HepG2 (cell line): ENCODE results near the gene OR6C74. TPM values are rescaled to one million over a fixed set of nuclear protein-coding genes. Genes with fewer than 3 reads are reported as not detected.

Experiments
- ATAC-seq: fragments of 200-7000 bp; cut with Tn5 transposase; 3 replicates; pipeline ENCODE4 v1.9.1; 2020; ENCODE audit warnings: mild to moderate bottlenecking, moderate library complexity
- BruUV-seq: library from RNA; stranded (reverse); fragments of 400-500 nt; replicated peaks from 2 replicates; lab custom pipeline; 2021; lab: Mats Ljungman, UMichigan
- CTCF ChIA-PET: fragments of 300-600 bp; formaldehyde crosslinking; extraction: SDS; loops from one replicate; lab custom pipeline; 2021; ENCODE audit warnings: low total read pairs, inconsistent platforms, low intra/inter-chr PET ratio; lab: Yijun Ruan, JAX
- POLR2A ChIA-PET: fragments of 350-600 bp; sonication (Branson Sonifier 250); formaldehyde crosslinking; loops from one replicate; lab custom pipeline; 2020; ENCODE audit warnings: antibody characterized with exemption, inconsistent platforms; lab: Yijun Ruan, JAX
- DNase-seq: peaks from one replicate; pipeline ENCODE4 v3.0.0-alpha.2; 2015; ENCODE audit warnings: low spot score
- FAIRE-seq: peaks from 3 replicates; lab custom pipeline; 2011; peaks lifted over from hg19 to GRCh38; lab: Jason Lieb, UNC
- H2AFZ ChIP-seq: one replicate; pipeline ENCODE4 v1.6.1; 2011; ENCODE audit warnings: low read length, inconsistent platforms
- H3K27ac ChIP-seq: fragments of 300-600 bp; 3 replicates; pipeline ENCODE4 v1.8.0; 2011; ENCODE audit warnings: mixed run types, mild to moderate bottlenecking, mixed read lengths, low read length, inconsistent platforms; ENCODE audit not compliant: insufficient read depth; ENCODE audit errors: extremely low read length
- H3K27me3 ChIP-seq, 2 experiments: fragments of 200-600 bp in 1 of 2; 2 replicates in 1 of 2; 3 replicates in 1 of 2; pipeline versions ENCODE4 v1.6.0 to v1.8.0; 2011; ENCODE audit warnings: low read length in 2 of 2, mild to moderate bottlenecking in 2 of 2, moderate library complexity in 2 of 2, inconsistent platforms in 1 of 2; ENCODE audit not compliant: insufficient read depth in 2 of 2, control insufficient read depth in 1 of 2
- H3K36me3 ChIP-seq, 2 experiments: fragments of 200-600 bp in 1 of 2; replicated peaks in 1 of 2; 2 replicates in 1 of 2; 3 replicates in 1 of 2; pipeline versions ENCODE4 v1.5.1 to v1.8.0; 2011; ENCODE audit warnings: low read length in 2 of 2, inconsistent platforms in 1 of 2; ENCODE audit not compliant: insufficient read depth in 2 of 2, control insufficient read depth in 1 of 2
- H3K4me1 ChIP-seq: 2 replicates; pipeline ENCODE4 v1.5.1; 2012; ENCODE audit warnings: low read length, inconsistent platforms; ENCODE audit not compliant: insufficient read depth
- H3K4me2 ChIP-seq: 2 replicates; pipeline ENCODE4 v1.6.0; 2011; ENCODE audit warnings: low read depth, low read length, inconsistent platforms
- H3K4me3 ChIP-seq, 3 experiments: fragments of 200-600 bp in 1 of 3; sonication (generic), shearing (Covaris generic) in 1 of 3; replicated peaks in 1 of 3; 2 replicates each; pipeline ENCODE4 v1.5.1; 2011 to 2016; ENCODE audit warnings: low read length in 3 of 3, inconsistent platforms in 2 of 3, low read depth in 2 of 3, mild to moderate bottlenecking in 2 of 3, control low read depth in 1 of 3, mixed read lengths in 1 of 3; ENCODE audit not compliant: insufficient read depth in 1 of 3
- H3K79me2 ChIP-seq: one replicate; pipeline ENCODE4 v1.6.1; 2011; ENCODE audit warnings: low read length, inconsistent platforms; ENCODE audit not compliant: insufficient read depth
- H3K9ac ChIP-seq: 2 replicates; pipeline ENCODE4 v1.6.0; 2011; ENCODE audit warnings: mild to moderate bottlenecking, low read depth, low read length, inconsistent platforms; ENCODE audit not compliant: insufficient read depth
- H3K9me3 ChIP-seq: 2 replicates; pipeline ENCODE4 v1.5.1; 2012; ENCODE audit warnings: mild to moderate bottlenecking, low read length
- H4K20me1 ChIP-seq: 2 replicates; pipeline ENCODE4 v1.6.0; 2011; ENCODE audit warnings: inconsistent platforms, mild to moderate bottlenecking, low read length, moderate library complexity; ENCODE audit not compliant: insufficient read depth
- CEBPB ChIP-seq: IDR thresholded peaks from 2 replicates; pipeline ENCODE4 v1.6.1; 2011; ENCODE audit warnings: low read depth, low read length, improper control_type of control experiment, borderline replicate concordance
- CEBPG ChIP-seq: IDR thresholded peaks from 2 replicates; pipeline ENCODE4 v1.6.1; 2016
- FOSL1 ChIP-seq: sonication (generic); formaldehyde crosslinking; IDR thresholded peaks from 2 replicates; pipeline ENCODE4 v1.9.0; 2021; ENCODE audit warnings: missing genetic modification reagents, borderline replicate concordance
- GABPB1 ChIP-seq: IDR thresholded peaks from 2 replicates; pipeline ENCODE4 v1.6.1; 2016; ENCODE audit warnings: mild to moderate bottlenecking, missing genetic modification reagents, moderate library complexity, missing compliant biosample characterization
- HOXA3 ChIP-seq: sonication (generic); formaldehyde crosslinking; IDR thresholded peaks from 2 replicates; pipeline ENCODE4 v1.5.0; 2020; ENCODE audit warnings: missing genetic modification reagents
- ZFAT ChIP-seq: sonication (generic); formaldehyde crosslinking; conservative IDR thresholded peaks from 2 replicates; pipeline ENCODE4 v1.8.1; 2023; ENCODE audit warnings: missing genetic modification reagents, inconsistent platforms
- ZNF446 ChIP-seq: sonication (generic); formaldehyde crosslinking; IDR thresholded peaks from 2 replicates; pipeline ENCODE4 v1.5.0; 2020; ENCODE audit warnings: mild to moderate bottlenecking, missing genetic modification reagents
- ZNF577 ChIP-seq: sonication (generic); formaldehyde crosslinking; IDR thresholded peaks from 2 replicates; pipeline ENCODE4 v1.4.0; 2020; ENCODE audit warnings: mild to moderate bottlenecking, low read depth, missing genetic modification reagents, borderline replicate concordance
- ZNF678 ChIP-seq: sonication (generic); formaldehyde crosslinking; IDR thresholded peaks from 2 replicates; pipeline ENCODE4 v1.4.0; 2020; ENCODE audit warnings: mild to moderate bottlenecking, missing genetic modification reagents
- WGBS: methylation state at CpG from one replicate; pipeline ENCODE4 v1.1.6; 2017; ENCODE audit warnings: low lambda C conversion rate; 5-methylcytosine and 5-hydroxymethylcytosine counted together
- in situ Hi-C: cut with HindIII; loops from 2 replicates; pipeline ENCODE4 v1.10.0; 2017; ENCODE audit warnings: low pct_unique_long_range_greater_than_20kb; ENCODE audit not compliant: extremely low pct_ligation_motif_present
- intact Hi-C: fragments of 100-400 bp; cut with micrococcal nuclease; formaldehyde crosslinking; loops from one replicate; pipeline ENCODE4 v1.10.0; 2022; ENCODE audit not compliant: unreplicated experiment
- polyA plus RNA-seq, 8 experiments: library from polyadenylated mRNA; depleted of rRNA in 3 of 8; stranded (reverse) in 7 of 8; unstranded in 1 of 8; fragments of >200 nt; fragmentation: Illumina TruSeq in 4 of 8; extraction: Trizol in 4 of 8; gene quantifications; 2 replicates each; pipeline versions ENCODE4 v1.2.1 to v1.2.3, GENCODE V29; 2011 to 2016; ENCODE audit warnings: low read depth in 4 of 8, missing spikeins in 1 of 8, mixed read lengths in 1 of 8; ENCODE audit not compliant: insufficient read depth in 1 of 8
- total RNA-seq, 5 experiments: library from RNA; depleted of rRNA; stranded (reverse); fragments of >200 nt; fragmentation: Illumina TruSeq; extraction: Trizol; gene quantifications; 2 replicates each; pipeline ENCODE4 v1.2.3, GENCODE V29; 2016; ENCODE audit warnings: low read depth in 1 of 5
- TF ChIP-seq, protein P1 (sequence below): sonication (generic); formaldehyde crosslinking; IDR thresholded peaks from 2 replicates; pipeline ENCODE4 v1.4.0; 2020; ENCODE audit warnings: missing genetic modification reagents

The OR6C74 gene
- total and polyA plus RNA-seq, 2 of the 13 experiments (the other 11 are each of a cell fraction or from before 2014, with no cell fraction given) = not detected

- TF ChIP-seq ZNF577 (CRISPR knock-in tag) (no peak), HOXA3 (CRISPR knock-in tag) (no peak), GABPB1 (no peak)
These were observed 1.8 kb downstream of the OR6C74 start (continued) for GRCh38 chr12:55246159-55246558.

GRCh38 chr12:55250944-55251343 is 6.5 kb downstream of the OR6C74 start:
- Histone ChIP-seq H3K4me3 (no peak overlapping the region), H3K9me3 (no peaks in the 10 kb centered on the region), H4K20me1 (no peaks in the 10 kb centered on the region), H2AFZ (no peak overlapping the region), H3K4me1 (no peaks in the 10 kb centered on the region), H3K9ac (no peak overlapping the region), H3K79me2 (no peaks in the 10 kb centered on the region), H3K27me3 (no peaks in the 10 kb centered on the region; a peak in 1 of 5 replicates), H3K4me2 (no peak overlapping the region), H3K36me3 (no peaks in the 10 kb centered on the region), H3K27ac (no peak overlapping the region)
- ATAC-seq (no peak), DNase-seq (peak; percentile 1), FAIRE-seq (no peak)
- BruUV-seq = no TSS peak
- TF ChIP-seq ZNF678 (CRISPR knock-in tag) (no peak), CEBPG (CRISPR knock-in tag) (peak; percentile 9; the same call in 1 of the 2 replicates), ZFAT (CRISPR knock-in tag) (no peak), FOSL1 (CRISPR knock-in tag) (no peak), CEBPB (peak; percentile 46; the same call in 1 of the 2 replicates), ZNF446 (no peak)
- TF ChIP-seq, protein P1, sequence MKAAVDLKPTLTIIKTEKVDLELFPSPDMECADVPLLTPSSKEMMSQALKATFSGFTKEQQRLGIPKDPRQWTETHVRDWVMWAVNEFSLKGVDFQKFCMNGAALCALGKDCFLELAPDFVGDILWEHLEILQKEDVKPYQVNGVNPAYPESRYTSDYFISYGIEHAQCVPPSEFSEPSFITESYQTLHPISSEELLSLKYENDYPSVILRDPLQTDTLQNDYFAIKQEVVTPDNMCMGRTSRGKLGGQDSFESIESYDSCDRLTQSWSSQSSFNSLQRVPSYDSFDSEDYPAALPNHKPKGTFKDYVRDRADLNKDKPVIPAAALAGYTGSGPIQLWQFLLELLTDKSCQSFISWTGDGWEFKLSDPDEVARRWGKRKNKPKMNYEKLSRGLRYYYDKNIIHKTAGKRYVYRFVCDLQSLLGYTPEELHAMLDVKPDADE (CRISPR knock-in tag) = no peak
- ChIA-PET POLR2A (no interaction called here), CTCF (no interaction called here)
- in situ Hi-C loops = no loop called here
- 2% methylated on average over 3 of the region's 3 CpGs for whole genome bisulfite sequencing
- intact Hi-C loops = no loop called here
